Choroid plexus epithelial cell (primary cell): ENCODE data around the gene GPR173.

Experiments
- DNase-seq: peaks from one replicate; pipeline ENCODE4 v3.0.0-alpha.2; 2010; ENCODE audit warnings: low read depth
- H3K4me3 ChIP-seq: 2 replicates; pipeline ENCODE4 v1.5.1; 2011; ENCODE audit warnings: low read depth, mild to moderate bottlenecking, control low read depth, low read length, moderate library complexity
- CTCF ChIP-seq: conservative IDR thresholded peaks from 2 replicates; pipeline ENCODE4 v1.5.1; 2011; ENCODE audit warnings: low read depth, mild to moderate bottlenecking, control low read depth, inconsistent platforms, low read length, moderate library complexity

The GPR173 gene

GRCh38 chrX:53088136-53088974 is 39.8 kb downstream of the GPR173 start:
- peak overlapping the region; percentile 51 for H3K4me3 ChIP-seq
- DNase-seq, result peak; percentile 87
- no peak for TF ChIP-seq CTCF

- peak; percentile 80 for DNase-seq
- peak overlapping the region; percentile 51 for H3K4me3 ChIP-seq
- TF ChIP-seq CTCF, result peak; percentile 80
Observed at GRCh38 chrX:53089224-53089842, 40.7 kb downstream of the GPR173 start.

GRCh38 chrX:53089925-53090324 is 41.3 kb downstream of the GPR173 start:
- no peak for TF ChIP-seq CTCF
- no peak for DNase-seq
- no peak overlapping the region for H3K4me3 ChIP-seq

- TF ChIP-seq CTCF, result no peak
- no peak overlapping the region for H3K4me3 ChIP-seq
- DNase-seq, result no peak
Observed at GRCh38 chrX:53091354-53091753, 42.8 kb downstream of the GPR173 start.

GRCh38 chrX:53093177-53093655 is 44.6 kb downstream of the GPR173 start:
- DNase-seq, result peak; percentile 87

More at GRCh38 chrX:53093177-53093655, 44.6 kb downstream of the GPR173 start:
- peak overlapping the region; percentile 41 for H3K4me3 ChIP-seq
- TF ChIP-seq CTCF, result peak; percentile 71
